Loucy (cell line): ENCODE measurements around the gene TBCB.

ENCODE experiments used
- EZH2phosphoT487 ChIP-seq: fragments of 200-600 bp; IDR thresholded peaks from 2 replicates; pipeline ENCODE4 v1.6.1; 2018; ENCODE audit warnings: antibody characterized with exemption, mild to moderate bottlenecking, moderate library complexity, borderline replicate concordance
- TF ChIP-seq, protein P1 (sequence below): fragments of 200-600 bp; sonication (generic); conservative IDR thresholded peaks from 2 replicates; pipeline ENCODE4 v1.5.1; 2014; ENCODE audit warnings: mild to moderate bottlenecking, antibody characterized with exemption, low read length

DNA sequence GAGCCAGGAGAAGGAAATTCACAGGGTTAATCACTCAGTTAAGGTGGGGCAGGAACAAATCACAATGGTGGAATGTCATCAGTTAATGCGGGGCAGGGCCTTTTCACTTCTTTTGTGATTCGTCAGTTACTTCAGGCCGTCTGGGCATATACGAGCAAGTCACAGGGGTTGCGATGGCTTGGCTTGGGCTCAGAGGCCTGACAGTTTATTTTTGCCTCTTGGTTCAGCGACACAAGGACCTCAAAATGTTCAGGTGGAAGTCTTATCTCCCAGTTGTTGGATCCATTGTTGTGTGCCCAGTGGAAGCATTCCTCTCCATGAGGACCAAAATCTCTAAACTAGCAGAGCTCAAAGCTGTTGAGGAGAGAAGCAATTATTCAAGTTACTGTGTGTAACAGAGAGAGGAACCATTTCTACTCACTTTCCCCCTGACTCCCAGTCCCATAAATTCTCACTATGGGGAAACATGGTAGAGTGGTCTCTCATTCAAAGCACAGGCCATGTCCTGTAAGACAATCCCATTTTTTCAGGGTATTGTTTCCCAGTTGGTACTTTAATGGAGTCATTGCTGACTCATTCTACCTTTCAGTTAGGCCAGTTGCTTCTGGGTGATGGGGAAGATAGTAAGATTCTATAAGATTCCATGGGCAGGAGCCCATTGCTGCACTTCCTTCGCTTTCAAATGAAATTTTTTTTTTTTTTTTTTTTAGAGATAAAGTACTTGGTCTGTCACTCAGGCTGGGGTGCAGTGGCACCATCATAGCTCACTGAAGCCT is 45.7 kb downstream of the TBCB start:
- TF ChIP-seq EZH2phosphoT487 = no peak
- TF ChIP-seq, protein P1, sequence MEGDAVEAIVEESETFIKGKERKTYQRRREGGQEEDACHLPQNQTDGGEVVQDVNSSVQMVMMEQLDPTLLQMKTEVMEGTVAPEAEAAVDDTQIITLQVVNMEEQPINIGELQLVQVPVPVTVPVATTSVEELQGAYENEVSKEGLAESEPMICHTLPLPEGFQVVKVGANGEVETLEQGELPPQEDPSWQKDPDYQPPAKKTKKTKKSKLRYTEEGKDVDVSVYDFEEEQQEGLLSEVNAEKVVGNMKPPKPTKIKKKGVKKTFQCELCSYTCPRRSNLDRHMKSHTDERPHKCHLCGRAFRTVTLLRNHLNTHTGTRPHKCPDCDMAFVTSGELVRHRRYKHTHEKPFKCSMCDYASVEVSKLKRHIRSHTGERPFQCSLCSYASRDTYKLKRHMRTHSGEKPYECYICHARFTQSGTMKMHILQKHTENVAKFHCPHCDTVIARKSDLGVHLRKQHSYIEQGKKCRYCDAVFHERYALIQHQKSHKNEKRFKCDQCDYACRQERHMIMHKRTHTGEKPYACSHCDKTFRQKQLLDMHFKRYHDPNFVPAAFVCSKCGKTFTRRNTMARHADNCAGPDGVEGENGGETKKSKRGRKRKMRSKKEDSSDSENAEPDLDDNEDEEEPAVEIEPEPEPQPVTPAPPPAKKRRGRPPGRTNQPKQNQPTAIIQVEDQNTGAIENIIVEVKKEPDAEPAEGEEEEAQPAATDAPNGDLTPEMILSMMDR = no peak
